Renal cortical epithelial cell (primary cell): ENCODE results near the gene EXOC6B. TPM values are rescaled to one million over a fixed set of nuclear protein-coding genes. Genes with fewer than 3 reads are reported as not detected.
A peak's percentile ranks its signal among the peaks of the same experiment; 100 is the strongest.

Experiments used
- DNase-seq: peaks from one replicate; pipeline ENCODE4 v3.0.0-alpha.2; 2011; ENCODE audit warnings: low read depth
- total RNA-seq: library from RNA; depleted of rRNA; stranded (reverse); fragments of >200 nt; gene quantifications from 2 replicates; pipeline ENCODE4 v1.2.3, GENCODE V29; 2014

EXOC6B gene
- total RNA-seq, 1 donor from 2014 or later: 56.0 TPM

DNA sequence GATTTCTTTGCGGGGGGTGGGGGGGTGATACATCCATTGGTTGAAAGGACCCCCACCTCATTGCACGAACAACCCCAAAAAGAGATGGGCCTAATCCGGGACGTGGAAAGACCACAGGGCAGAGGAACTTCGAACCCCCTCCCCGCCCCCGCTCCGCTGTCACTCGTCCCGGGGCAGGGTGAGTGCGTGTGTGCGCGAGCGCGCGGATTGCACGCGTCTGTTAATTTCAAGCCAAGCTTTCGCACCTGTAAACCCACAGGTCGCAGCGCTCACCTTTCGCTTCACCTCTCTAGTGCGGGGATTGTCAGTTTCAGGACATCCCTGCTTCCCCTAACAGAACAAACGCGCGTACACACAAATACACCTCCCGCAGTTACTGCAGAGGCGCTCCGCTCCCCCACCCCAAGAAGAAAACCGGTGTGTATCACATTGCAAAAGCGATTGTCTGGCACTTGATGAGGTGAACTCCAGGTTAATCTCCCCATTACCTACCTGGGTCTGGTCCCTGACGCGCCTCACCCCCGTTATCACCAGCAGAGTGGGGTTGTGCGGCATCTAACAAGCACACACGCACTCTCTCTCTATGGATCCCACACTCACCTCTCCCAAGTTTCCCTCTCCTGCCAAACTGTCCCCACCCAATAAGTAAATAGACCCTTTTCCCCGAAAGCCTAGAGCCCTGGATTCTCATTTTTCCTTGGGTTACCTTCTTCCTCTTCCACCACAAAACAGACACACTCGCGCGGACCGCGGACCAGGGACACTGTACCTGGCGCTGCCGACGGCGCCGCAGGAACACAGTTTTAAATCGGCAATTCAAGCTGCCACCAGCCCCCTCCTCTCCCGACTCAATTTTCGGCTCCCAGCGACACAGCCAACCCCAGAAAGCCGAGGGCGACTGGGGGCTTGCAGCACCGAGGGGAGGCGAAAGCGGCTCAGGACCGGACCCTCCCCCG lies 679.2 kb downstream of the EXOC6B start:
- no peak for DNase-seq

DNA sequence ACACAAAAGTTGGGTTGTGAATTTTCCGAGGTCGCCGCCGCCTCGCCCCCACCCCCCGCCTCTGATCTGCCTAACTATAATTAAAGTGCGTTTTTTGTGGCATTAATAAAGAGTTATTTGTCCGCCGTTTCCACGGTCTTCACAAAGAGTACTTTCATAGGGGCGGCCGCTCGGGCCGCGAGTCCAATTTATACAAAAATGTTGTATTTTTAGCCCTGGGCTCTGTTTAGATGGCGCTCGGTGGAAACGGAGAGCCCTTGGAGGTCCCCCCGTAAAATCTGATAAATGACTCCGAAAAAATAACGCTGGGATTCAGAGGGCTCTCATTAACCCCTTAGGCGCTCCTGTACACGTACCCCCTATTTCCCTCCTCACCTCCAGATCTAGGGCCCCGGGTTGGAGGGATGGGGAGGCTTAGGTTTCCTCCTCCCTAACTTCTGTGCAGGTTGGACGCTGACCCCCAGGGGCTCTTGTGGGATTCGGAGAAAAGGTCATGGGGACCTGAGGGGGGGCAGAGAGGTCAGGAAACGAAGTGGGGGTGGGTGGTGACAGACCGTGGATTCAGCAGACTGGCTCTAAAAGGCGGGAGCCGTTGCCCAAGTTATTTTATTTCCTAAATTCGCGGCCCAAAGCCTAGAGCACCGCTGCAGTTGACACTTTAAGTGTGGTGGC lies 680.0 kb downstream of the EXOC6B start:
- no peak for DNase-seq

DNA sequence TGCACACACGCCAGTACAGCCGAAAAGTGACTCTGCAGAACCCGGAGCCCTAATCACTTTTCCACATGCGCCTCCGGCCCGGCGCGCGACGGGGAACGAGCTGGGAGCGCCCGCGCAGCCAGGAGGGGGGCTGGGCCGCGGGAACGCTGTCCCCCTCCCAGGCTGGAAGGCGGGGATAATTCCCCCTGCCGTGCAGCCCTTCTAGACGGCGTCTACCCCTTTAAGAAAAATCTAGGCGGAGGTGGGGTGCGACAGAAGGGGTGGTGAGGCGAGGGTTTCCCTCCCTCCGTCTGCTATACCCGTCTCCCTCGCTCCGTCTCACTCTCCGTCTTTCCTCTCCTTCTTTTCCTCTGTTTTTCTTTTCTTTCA lies 680.6 kb downstream of the EXOC6B start:
- DNase-seq: no peak

DNA sequence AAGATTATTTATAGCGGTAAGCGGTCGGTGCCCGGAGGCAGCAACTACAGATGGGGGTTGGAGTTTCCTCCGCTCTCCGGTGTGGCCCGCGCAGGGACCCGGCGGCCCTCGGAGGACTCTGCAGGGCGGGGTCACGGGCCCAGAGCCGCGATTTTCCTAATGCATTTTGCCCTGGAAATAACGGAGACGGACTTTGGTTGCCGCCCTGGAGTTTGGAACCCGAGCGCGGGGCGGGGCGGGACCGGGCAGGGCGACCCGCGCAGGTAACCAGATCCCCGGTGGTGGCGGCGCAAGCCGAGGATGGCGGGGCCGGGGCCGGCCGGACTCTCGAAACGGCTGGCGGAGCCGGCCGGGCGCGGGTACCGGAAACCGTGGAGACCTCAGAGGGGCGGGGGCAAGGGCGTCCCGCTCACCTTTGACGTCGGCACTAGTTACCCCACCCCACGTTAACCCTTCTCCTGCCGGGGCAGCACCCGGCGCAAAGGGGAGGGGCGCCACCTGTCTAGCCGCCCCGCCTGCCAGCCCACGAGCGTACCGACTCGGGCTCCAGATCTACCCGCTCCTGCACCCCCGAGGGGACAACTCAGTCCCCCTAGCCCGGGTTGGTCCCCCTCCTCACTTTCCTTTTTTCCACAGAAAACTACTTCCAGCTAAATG lies 681.1 kb downstream of the EXOC6B start:
- no peak for DNase-seq

DNA sequence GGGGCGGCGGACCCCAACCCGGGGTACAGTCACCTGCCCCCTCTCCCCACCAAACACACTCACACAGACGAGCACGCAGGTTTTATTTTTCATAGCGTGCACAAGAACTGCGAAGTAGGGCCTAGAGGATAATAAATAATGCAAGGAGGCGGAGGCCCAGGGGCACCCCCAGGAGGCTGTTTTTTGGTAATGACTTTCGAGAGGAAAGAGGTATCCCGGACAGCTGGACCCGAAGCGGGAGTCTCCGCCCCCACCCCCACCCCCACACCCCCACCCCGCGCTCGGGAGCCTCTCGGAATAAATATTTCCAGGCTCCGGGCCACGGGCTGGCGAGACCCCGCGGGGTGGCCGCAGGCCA lies 681.6 kb downstream of the EXOC6B start:
- DNase-seq: no peak

DNA sequence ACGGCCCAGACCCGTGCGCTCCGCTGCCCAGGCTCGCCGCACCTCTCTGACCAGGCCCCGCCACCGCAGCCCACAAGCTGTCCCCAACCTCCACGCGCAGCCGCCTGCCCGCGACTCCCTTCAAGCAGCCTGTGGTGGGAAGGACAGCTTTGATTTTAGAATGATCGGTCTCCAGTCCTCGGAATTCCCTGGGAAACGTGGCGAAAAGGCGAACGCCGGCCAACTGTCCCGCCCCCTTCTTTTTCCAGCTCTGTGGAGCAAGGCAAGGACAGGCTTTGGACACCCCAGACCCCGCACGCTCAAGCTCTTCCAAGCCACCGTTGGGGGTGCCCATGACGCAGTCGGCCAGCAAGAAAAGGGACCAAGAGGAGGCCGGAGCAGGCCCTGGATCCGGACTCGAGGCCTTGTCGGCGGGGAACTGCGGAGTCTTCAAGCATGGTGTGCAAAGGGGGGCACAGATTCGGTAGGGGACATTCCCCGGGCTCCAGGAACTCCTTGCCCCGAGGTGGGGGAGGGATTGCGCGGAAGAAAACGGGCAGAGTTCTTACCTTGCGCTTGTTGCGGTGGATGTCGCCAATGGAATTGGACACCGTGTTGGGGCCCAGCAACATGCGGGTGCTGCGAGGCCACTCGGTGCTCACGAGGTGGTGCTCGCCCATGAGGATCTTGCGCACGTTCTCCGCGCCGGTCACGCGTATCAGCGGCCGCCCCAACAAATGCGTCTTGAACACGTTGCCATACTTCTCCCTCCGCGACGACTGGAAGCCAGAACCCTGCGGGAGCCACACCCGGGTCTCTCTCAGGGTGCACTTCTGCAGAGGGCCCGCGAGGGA lies 682.2 kb downstream of the EXOC6B start:
- no peak for DNase-seq

DNA sequence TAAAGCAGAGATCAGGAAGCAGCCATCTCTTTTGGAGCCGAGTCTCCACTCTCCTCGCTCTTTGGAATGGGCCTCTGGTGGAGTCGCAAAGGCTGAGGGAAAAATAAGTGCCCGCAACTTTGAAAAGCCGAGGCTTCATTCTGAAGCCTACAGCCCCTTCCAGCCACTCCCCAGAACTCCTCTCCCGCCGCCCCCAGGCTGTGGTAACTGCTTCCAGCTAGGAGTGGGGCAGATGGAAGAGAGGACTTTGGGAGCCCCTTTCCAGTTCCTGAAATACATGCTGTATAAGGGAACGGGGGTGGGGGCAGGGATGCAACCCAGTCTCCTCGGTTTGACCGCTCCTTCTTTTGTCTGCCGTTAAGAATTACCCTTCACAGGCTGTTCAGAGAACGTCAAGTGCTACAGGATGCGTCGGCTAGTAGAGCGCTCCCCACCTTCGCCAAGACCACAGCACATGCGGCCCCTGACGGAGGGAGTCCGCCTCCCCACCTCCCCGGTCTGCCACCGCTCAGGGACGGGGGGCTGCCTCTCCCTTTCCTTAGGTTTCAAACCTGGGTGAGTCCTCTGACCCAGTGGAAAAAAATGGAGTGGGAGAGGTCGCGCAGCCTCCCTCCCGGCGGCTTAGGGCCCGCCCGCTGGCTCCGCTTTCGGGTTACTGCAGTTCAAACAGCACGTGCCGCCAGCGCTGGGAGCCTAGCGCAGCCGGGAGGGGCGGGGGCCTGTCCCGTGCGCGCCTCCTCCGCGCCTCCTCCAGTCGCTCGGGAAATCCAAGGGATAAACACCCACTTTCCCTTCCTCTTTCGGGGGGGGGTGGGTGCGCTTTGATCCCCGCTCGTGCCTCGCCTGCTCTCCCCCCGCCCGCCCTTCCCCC lies 683.0 kb downstream of the EXOC6B start:
- DNase-seq: no peak

DNA sequence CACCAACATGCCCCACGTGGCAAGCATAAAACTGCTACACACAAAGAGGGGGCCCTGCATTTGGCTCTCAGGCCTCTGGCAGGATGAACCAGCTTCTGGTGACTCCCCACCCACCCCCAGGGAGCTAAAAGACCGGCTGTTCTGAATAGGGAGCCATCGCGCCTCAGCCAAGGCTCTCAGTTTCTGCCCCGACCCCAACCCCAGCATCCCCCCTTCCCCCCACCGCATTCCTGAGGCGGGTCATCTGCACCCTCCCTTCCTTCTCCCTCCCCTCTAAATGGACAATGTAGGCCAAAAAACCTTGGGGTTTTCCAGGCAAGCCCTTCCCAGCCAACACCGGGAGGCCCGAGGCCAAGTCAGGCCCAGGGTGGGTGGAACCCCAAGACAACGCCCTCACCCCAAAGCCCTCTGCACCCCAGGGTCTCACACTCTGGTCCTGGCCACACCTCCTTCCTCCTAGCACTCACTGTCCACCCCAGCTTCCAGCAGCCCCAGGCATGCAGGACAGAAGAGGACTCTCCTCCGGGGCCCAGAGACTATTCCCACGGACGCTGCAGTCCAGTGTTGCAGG lies 683.9 kb downstream of the EXOC6B start:
- no peak for DNase-seq

DNA sequence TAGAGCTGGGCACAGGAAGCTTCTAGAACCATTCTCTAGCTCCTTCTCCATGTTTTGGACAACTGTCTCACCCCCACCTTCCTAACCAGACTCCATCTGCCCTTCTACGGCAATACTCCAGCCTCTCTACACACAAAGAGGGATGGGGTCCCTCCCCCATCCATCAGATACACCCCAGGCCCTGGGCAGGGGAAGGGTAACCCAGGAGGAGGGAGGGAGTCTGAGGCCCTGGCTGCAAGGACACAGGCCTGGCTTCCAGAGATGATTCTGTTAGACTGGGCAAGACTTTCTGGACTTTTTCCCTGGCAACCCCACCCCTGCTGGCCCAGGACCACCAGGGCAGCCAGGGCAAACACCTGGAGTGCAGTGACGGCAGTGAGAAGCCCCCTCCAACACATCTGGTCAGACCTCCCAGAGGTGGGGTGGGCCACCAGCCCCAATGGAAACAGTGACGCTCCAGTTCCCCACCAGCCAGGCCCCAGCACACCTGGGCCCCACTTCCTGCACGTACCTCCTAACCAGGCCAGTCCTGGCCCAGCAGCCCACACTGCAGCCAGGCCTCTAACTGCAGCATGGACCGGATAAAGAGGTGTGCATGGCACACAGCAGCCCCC lies 684.7 kb downstream of the EXOC6B start:
- DNase-seq: no peak

DNA sequence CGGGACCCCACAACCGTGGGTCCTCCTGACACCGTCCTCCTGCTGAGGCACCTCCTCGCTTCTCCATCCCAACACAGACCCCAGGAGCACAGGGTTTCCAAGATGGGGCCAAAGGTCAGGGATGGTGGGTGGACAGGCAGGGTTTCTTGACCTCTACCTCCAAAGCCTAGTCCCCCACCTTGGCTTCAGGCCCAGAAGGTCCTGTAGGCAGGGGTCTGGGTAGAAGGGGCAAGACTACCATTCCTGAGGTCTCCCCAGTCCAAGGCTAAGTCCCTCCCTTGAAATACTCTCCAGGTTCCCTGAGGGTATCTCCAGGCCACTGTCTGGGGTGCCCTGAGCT lies 685.2 kb downstream of the EXOC6B start:
- no peak for DNase-seq

DNA sequence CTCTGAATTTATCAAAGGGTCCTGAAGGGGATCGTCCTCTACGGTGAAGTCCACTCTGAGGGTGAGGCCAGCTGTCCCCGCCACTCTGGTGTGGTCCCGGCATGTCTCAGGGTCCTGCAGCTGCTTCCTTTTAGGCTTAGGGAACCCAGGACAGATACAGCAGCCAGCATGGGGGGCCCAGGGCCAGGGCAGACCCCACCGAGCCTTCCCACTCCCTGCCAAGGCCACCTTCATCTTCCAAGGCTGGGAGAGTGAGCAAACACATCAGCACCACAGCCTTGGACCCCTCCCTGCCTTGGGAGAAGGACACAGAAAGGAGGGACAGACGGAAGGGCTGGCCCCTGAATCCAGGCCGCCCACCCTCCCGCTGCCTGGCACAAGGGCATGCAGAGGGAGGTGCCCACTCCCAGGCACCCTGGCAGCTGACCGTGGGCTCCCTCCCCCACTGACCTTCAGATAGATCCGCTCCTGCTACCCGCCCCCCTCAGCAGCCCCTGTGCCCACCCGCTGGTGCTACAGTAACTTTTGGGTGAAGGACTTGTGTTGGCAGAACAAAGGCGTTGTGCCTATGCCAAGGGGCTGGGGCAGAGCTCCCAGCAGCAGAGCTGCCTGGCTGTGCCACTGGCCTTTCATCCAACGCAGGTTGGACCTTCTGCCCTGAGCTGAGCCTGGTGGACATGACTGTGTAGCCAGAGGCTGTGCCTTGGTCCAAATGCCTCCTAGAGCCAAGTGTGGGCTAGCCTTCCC lies 685.8 kb downstream of the EXOC6B start:
- DNase-seq: no peak

DNA sequence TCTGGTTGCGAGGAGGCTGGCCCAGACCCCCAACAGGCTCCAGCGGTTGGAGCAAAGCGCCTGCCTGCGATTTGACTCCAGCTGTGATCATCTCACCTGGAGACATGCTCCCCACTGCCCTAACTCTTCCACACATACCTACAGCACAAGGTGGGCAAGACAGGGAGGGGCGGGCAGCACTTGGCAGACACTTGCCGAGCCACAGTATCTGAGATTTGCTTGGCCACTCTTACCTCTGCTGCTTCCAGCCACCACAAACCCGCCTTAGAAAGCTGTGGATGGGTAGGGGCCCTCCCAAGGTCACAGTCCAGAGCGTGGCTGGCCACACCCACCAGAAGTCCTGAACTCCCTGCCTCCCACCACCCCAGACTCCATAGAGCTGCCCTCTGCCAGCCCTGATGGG lies 686.4 kb downstream of the EXOC6B start:
- DNase-seq: no peak

DNA sequence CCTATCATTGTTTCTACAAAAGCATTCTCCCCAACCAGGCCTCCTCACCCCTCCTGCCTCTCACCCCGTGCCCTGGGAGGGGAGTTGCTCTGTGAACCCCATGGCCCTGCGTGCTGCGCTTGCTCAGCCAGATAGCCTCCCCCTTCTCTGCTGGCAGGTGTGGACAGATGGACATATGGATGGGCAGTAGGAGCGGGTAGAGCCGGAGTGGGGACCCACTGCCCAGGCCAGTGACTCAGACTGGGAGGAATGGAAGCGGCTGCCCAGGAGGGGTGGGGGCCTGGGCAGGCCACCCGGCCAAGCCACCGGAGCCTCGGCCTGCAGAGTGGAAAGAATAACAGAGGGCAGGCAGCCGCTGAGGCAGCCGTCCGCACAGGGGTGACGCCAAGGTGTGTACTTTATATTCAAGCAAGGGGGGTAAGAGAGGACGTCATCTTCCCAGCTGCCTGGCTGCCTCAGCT lies 686.9 kb downstream of the EXOC6B start:
- peak; percentile 24 for DNase-seq

DNA sequence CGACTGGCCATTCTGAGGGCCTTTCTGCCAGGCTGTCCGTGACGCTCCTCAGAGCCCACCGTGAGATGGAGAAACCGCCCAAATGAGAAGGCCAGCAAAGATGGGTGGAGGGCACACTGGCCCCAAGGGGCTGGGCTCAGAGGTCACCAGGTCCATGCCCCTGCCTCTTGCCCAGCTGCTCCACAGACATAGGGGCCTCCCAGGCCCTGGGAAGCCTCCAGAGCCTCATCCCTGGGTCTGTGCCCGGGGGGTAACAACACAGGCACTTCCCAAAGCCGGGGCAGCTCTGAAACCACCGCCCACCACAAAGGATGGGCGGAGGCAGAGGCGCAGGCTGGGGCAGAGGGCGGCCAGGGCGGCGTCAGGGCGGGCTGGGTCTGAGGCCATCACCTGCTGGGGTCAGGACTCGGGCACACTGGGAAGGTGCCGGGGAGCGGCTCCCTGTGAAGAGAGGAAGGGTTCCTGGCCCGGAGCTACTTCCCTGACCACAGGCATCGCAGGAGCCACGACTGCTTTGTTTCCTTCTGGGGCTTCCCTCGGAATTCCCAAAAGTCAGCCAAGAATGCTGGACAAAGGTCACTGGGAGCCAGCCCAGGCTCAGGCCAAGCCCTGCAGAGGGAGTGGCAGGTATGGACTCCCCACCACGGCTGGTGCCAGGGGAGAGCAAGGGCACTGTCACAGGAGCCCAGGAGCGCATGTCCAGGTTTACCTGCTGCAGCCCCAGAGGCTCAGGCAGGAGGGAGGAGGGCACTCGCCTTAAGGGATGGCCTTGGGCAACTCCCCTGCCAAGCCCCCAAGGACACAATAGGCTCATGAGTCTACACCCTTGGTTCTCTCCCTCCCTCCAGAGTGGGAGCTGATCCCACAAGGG lies 687.6 kb downstream of the EXOC6B start:
- DNase-seq: no peak

DNA sequence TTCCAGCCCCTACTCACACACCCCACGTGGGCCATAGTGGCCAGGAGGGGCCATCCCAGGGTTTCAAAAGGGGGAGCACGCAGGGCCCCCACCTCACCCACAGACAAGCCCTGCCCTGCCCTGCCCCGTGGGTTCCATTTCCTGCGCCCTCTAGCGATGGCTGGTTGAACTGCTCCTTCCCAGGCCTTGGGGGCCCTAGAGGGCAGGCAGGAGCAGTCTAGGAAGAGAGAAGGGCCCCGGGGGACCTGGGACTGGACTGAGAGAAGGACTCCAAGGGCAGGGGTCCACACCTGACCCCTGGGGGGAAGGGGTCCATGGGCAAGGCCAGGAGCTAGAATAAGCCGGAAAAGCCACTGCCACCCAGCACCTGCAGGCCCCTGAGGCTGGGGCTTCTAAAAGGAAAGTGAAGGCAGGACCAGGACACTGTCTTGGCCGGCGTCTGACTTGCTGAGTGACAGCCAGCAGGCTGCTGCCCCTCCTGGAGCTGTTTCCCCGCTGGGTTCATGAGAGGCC lies 688.3 kb downstream of the EXOC6B start:
- DNase-seq: no peak

DNA sequence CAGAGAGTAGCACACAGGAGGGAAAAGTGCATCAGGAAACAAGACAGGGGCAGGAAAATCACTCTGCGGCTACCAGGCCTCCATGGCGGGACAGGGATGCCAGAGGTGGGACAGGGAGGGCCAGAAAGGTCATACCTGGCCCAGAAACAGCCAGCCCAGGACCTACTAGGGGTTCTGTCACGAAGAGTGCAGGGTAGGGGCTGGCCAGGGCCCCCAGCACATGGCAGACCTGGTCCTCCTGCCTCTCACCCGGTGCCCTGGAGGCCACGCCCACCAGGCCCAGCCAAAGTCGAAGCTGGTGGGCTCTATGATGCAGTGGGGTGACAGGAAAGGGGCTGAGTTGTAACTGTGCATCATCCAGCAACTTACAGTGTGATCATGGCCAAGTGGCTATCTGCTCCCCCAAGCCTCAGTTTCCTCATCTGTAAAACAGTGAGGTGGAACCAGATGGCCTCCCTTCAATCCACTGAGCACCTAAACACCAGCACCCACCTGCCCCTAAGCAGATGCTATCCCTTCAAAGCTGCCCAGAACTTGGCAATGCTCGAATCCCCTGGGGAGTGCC lies 688.8 kb downstream of the EXOC6B start:
- DNase-seq: no peak

DNA sequence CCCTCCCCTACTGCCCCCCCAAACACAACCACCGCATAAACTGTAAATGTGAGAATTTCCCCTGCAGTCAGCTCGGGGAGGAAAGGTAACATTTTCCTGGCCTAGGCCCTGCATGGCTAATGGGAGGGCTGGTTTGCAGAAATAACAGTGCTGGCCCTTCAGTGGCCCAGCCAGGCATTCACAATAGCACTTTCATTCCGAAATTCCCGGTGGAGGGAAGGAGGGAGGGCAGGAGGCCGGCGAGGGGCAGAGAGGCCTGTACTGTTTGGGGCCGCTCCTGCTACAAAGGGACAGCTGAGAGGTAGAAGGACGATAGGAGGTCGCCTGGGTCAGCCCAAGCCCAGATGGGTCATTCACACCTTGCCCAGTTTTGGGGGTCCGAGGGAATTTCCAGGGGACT lies 689.5 kb downstream of the EXOC6B start:
- DNase-seq: no peak

DNA sequence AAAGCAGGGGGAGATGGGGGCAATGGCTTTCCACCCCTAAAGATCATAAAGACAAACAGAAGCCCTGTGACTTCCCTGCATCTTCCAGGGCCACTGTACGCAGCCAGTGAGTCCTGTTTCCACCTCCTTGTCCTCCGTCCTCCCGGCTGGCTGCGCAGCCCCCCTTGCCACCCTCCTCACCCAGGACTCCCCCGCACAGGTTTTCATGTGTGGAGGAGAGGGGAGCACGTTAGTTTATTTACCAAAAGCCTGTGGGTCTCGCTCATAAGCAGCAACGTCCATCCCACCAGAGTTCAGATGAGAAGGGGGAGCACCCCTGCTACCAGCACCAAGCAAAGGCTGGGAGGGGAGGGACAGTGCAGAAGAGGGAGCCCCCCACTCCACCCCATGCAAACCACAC lies 689.9 kb downstream of the EXOC6B start:
- no peak for DNase-seq
